IPS-18c (cell line): ENCODE results near the gene B3GALNT1.
"Not testable (repeated sequence)": the region's sequence is repeated elsewhere in the genome, so short reads cannot be mapped to it uniquely, and the experiment has no call there.

Experiments
- H3K4me3 ChIP-seq: 2 replicates; pipeline ENCODE4 v1.7.0; 2013; ENCODE audit warnings: low read depth, mild to moderate bottlenecking, low read length, moderate library complexity; ENCODE audit not compliant: insufficient read depth
- H3K9me3 ChIP-seq: one replicate; pipeline ENCODE4 v1.6.1; 2013; ENCODE audit warnings: mild to moderate bottlenecking, low read length, moderate library complexity; ENCODE audit not compliant: control insufficient read depth, insufficient read depth

B3GALNT1 gene

GRCh38 chr3:161050935-161051334 lies 54.2 kb downstream of the B3GALNT1 start:
- no peaks in the 10 kb centered on the region for H3K9me3 ChIP-seq

GRCh38 chr3:161049683-161050248 lies 55.4 kb downstream of the B3GALNT1 start:
- H3K4me3 ChIP-seq, result no peak overlapping the region
- no peaks in the 10 kb centered on the region for H3K9me3 ChIP-seq

More at GRCh38 chr3:161050935-161051334, 54.2 kb downstream of the B3GALNT1 start:
- H3K4me3 ChIP-seq, result no peak overlapping the region

GRCh38 chr3:161043336-161044035 lies 61.7 kb downstream of the B3GALNT1 start:
- H3K9me3 ChIP-seq, result no peaks in the 10 kb centered on the region
- no peak overlapping the region for H3K4me3 ChIP-seq

- H3K4me3 ChIP-seq, result no peak overlapping the region
Measured at GRCh38 chr3:161042023-161042501, 63.1 kb downstream of the B3GALNT1 start.

GRCh38 chr3:161038725-161039124 lies 66.4 kb downstream of the B3GALNT1 start:
- no peak overlapping the region for H3K4me3 ChIP-seq
- H3K9me3 ChIP-seq, result no peaks in the 10 kb centered on the region

More at GRCh38 chr3:161042023-161042501, 63.1 kb downstream of the B3GALNT1 start:
- no peaks in the 10 kb centered on the region for H3K9me3 ChIP-seq

GRCh38 chr3:161035711-161036110 lies 69.4 kb downstream of the B3GALNT1 start:
- Histone ChIP-seq H3K4me3 (no peak overlapping the region), H3K9me3 (no peaks in the 10 kb centered on the region)

GRCh38 chr3:161034913-161035550 lies 70.1 kb downstream of the B3GALNT1 start:
- not testable (repeated sequence) for H3K4me3 ChIP-seq, H3K9me3 ChIP-seq
